Umbilical cord (tissue), 2 donors: Measurements from ENCODE around the gene RGL1. TPM values are rescaled to one million over a fixed set of nuclear protein-coding genes. Genes with fewer than 3 reads are reported as not detected.

Experiments
- DNase-seq: peaks from one replicate; pipeline ENCODE4 v3.0.0-alpha.2; 2015; ENCODE audit warnings: low spot score
- total RNA-seq: library from RNA; depleted of rRNA; stranded (reverse); fragments of >200 nt; gene quantifications from one replicate; pipeline ENCODE4 v1.2.3, GENCODE V29; 2014; ENCODE audit warnings: low replicate concordance; ENCODE audit not compliant: insufficient read depth

RGL1 gene
- total RNA-seq, 1 donor from 2014 or later = 30.8 TPM

DNA sequence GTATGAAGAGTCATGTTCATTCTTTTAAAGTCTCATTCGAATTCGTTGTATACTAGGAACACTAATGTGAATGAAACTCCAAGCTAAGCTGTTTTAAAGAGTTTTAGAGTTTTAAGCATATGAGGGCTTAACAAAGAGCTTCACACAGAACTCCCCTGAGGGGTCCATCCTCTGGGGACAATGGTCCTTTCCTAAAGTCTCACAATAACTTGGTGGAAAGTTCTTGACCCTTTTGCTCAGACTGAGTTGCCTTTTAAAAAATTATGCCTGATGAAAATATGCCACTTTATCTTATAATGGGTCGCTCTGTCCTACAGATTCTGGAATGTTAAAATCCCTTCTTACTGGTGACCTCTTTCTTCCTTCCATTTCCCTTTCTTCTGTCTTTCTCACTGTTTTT is 64.3 kb downstream of the RGL1 start:
- no peak for DNase-seq

- no peak for DNase-seq
Observed at GRCh38 chr1:183869664-183870063, 64.7 kb downstream of the RGL1 start.

- DNase-seq = no peak
Observed at GRCh38 chr1:183870351-183871077, 65.6 kb downstream of the RGL1 start.

DNA sequence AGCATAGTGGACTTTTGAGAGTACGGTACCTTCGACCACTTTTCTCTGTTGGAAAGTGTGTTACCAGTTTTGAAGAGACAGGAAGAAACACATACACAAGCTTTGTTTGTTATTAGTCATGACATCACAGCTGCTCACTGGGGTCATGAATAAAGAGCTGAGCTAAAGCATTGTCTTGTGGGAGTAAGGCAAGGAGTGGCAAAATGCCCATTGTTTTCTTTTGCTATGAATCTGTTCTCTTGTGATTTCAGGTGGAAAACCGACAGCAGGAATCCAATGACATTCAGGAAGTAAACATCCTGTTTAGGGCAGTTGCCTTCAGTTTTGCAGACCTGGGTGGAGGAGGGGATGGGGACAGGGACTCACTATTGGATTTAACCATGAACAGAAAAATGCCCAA is 66.2 kb downstream of the RGL1 start:
- DNase-seq = no peak

- DNase-seq = no peak
Observed at GRCh38 chr1:183871601-183872000, 66.7 kb downstream of the RGL1 start.

- no peak for DNase-seq
Observed at GRCh38 chr1:183872403-183872802, 67.5 kb downstream of the RGL1 start.

DNA sequence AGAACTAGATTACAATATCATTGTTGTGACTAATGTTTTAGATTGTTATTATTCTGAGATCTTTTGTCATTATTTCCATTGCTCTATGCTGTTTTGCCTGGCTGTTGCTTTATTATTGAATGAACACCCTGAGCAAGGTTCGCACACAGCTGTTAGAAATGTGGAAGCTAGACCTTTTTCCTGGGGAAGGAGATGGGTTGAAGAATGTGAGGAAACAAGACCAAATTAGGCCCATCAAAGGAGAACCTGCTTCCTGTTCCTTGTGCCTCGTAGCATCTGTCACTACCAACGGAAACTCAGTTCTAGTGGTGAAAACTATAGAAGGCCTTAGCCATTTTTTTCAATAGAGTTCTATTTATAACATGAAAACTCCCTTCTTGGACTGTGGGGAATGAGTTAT is 68.7 kb downstream of the RGL1 start:
- DNase-seq = no peak

DNA sequence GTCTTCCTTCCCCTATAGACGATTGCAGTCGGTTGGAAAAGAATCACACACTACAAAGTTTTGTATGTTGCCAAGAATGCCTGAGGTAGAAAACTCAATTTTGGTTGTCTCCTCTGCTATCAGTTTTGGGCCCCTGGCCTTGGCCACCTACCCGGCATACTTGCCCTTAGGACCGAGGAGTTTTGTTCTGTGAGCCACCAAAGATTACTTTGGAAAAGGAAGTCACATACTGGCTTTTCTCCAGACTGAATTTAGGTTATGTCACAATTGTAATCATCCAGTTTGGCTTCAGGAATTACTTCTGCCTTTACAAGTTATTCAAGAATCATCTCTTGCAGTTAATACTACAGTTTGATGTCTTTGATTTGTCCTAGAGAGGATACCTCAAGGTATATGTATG is 71.4 kb downstream of the RGL1 start:
- DNase-seq = no peak

DNA sequence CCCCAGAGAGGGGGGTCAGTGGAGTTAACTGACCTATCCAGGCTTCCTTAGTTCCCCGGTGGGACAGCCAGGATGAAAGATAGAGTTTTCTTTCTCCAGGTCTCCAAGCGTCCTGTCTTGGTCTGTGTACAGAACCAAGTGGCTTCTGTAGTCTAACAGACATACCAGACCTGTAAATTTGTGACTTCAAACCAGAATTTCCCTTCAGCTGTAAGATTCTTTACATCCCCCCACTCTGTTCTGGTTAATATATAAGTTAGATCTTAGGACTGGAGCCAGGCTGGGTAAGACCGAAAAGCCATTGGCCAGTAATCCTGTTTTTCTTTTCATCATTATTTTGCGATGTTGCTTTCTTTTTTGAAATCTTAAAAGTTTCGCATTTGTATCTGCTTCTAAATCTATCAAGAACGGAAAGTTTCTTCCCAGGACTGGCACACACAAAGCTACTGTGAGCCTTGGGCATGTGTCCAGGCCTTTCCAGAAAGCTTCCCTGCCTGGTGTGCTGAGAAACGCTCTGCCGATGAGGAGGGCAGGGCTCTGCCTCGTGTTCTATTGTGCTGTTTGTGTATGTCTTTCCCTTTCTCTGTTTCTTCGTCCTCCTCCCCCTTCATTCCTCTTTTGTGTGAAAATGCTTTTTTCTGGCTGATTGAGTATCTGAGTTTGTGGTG is 72.3 kb downstream of the RGL1 start:
- peak; percentile 83 for DNase-seq

DNA sequence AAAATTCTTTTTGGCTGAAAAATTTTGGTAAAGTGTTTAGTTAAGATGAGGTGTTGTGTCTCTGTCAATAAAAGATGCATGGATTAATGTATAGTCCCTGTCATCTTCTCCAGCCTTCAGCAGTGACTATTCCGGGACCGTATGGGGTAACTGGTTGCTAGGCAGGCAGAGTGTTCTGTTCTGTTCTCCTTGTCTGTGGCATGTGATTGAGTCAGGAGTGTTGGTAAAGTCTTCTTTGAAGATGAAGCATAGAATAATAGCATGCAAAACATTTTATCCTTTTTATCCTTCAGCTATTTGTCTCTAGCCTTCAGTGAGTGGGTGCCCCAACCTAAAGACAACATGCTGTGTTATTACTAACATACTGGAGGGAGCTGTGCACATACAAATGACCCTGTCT is 74.6 kb downstream of the RGL1 start:
- DNase-seq = peak; percentile 62

- DNase-seq = no peak
Observed at GRCh38 chr1:183879966-183880365, 75.0 kb downstream of the RGL1 start.

DNA sequence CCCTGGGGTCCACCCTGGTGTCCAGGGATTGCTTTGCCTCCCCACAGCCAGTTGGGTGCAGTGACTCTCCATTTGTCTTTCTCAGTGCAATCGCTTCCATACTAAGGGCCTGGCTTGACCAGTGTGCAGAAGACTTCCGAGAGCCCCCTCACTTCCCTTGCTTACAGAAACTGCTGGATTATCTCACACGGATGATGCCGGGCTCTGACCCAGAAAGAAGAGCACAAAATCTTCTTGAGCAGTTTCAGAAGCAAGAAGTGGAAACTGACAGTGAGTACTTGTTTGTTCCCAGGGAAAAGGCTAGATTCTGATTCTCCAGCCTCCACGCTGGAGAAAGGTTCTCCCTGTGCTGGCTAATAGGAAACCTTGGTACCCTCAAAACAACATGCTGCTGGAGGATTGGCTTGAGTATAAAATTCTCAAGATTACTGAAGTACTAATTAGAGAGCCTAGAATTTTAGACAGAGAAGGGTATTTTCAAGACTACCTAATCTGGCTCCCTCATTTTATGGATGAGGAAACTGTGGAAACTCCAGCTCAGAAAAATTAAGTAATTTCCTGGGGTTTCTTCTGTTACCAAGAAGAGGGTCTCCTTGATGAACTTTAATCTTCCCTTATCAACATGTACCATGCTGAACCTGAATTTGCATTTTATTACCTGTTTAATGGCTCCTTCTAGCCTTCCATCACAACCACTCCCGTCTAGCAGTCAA is 75.8 kb downstream of the RGL1 start:
- DNase-seq = peak; percentile 83

DNA sequence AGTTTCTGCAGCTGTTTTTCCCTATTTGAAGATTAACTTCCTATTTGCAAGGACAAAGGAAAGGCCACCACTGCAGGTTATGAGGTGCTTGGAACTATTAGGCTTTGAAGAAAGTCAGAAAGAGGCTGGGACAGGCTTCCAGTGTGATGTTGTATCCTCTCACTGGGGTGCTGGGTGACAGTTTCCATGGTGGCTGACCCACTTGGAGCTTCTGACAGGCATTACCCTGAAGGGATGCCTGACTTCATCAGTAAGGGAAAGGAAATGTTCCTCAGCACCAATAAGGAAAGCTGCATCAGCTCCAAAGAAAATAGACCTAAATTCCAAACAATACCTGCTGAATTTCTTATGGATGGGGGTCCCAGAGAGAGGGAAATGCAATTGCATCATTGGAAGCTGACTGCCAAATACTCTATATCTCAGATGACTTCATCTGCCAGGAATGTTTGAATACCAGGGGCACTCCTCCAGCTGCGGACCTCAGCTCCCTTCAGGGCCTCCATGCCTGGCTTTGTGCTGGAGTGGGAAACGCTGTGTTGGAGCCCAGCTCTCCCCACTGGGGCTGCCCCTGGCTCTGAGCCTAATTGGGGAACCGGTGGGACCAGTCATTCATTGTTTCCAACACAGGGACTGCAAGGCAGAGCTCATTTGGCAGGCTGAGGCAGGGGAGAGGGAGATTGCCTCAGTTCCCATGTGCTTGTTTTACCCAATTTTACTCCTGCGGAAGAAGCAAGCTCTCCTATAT is 76.6 kb downstream of the RGL1 start:
- DNase-seq = peak; percentile 92

- no peak for DNase-seq
Observed at GRCh38 chr1:183882335-183883167, 77.6 kb downstream of the RGL1 start.

GRCh38 chr1:183883623-183884022 is 78.7 kb downstream of the RGL1 start:
- no peak for DNase-seq

DNA sequence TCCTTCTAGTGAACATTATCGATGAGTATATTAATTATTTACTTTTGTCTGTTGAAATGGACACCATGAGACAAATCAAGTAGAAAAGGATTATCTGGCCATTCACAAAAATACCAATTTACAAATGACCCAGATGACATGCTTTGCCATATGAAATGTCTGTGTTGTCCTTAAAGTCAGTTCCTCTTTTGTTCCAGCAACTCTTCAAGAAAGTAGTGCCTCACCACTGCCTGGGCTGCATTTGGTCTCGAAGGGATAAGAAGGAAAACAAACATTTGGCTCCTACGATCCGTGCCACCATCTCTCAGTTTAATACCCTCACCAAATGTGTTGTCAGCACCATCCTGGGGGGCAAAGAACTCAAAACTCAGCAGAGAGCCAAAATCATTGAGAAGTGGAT is 79.6 kb downstream of the RGL1 start:
- DNase-seq = no peak

DNA sequence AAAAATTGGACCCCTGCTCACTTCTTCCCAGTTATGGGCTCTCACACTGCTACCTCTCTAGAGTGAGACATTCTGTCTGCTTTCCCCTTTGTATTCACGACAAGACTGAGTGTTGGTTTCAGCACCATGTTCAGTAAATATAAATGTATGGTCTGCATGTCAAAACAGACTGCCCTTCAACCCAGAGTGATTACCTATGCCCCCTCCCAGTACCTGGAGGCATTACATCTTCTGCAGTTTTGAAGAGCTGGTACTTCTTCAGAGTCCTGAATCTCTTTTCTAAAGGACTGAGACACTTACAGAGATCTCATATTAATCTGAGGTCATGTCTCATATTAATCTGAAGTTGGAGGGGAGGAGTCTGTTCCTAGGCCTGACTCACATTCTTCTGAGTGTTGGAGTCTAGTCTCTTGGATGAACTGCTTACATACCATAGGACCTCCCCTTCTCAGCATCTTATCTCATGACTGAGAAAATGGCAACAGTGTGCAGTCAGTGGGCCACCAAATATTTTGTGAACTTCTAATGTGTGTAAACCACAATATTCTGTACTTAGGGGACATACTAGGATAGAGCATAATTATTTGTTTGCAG is 80.3 kb downstream of the RGL1 start:
- no peak for DNase-seq

GRCh38 chr1:183886083-183886828 is 81.3 kb downstream of the RGL1 start:
- DNase-seq = no peak

- no peak for DNase-seq
Observed at GRCh38 chr1:183886853-183887252, 81.9 kb downstream of the RGL1 start.
